ENCODE results near the gene PABPC1L.

- TF ChIP-seq ZBTB7A (IDR thresholded peaks at IDR 0.05; ENCODE audit: low read depth) (no peak), NFIC (IDR thresholded peaks at IDR 0.05) (no peak), TAF1 (IDR thresholded peaks at IDR 0.05; ENCODE audit: low read depth) (no peak), REST (IDR thresholded peaks at IDR 0.05; ENCODE audit: low read depth) (no peak)
- TF ChIP-seq, protein P1, sequence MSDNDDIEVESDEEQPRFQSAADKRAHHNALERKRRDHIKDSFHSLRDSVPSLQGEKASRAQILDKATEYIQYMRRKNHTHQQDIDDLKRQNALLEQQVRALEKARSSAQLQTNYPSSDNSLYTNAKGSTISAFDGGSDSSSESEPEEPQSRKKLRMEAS (IDR thresholded peaks at IDR 0.05): no peak
These were observed 21.4 kb upstream of the PABPC1L start for GRCh38 chr20:44888226-44889103.

Measured in Ishikawa (cell line).